Mesenchymal stem cell (in vitro differentiated cells and primary cell): ENCODE results near the gene OLA1.

ENCODE experiments used
- DNase-seq: peaks from one replicate; pipeline ENCODE4 v3.0.0-alpha.2; 2013
- H2AFZ ChIP-seq: one replicate; pipeline ENCODE4 v1.6.1; 2013; ENCODE audit warnings: low read depth, mild to moderate bottlenecking, control low read depth, inconsistent platforms, low read length, moderate library complexity
- H2AK5ac ChIP-seq: 2 replicates; pipeline ENCODE4 v1.6.1; 2013; ENCODE audit warnings: low read length, moderate library complexity, mild to moderate bottlenecking, inconsistent platforms; ENCODE audit not compliant: severe bottlenecking
- H2BK120ac ChIP-seq: one replicate; pipeline ENCODE4 v1.6.1; 2013; ENCODE audit warnings: low read depth, mild to moderate bottlenecking, inconsistent platforms, low read length, moderate library complexity
- H2BK12ac ChIP-seq, 2 experiments: one replicate each; pipeline ENCODE4 v1.6.1; 2013; ENCODE audit warnings: inconsistent platforms in 2 of 2, low read length in 2 of 2, mild to moderate bottlenecking in 2 of 2, moderate library complexity in 2 of 2, control low read depth in 1 of 2
- H2BK15ac ChIP-seq: one replicate; pipeline ENCODE4 v1.6.1; 2013; ENCODE audit warnings: mild to moderate bottlenecking, low read depth, inconsistent platforms; ENCODE audit not compliant: poor library complexity, severe bottlenecking
- H2BK5ac ChIP-seq: 2 replicates; pipeline ENCODE4 v1.6.1; 2013; ENCODE audit warnings: low read depth, mild to moderate bottlenecking, low read length, control low read depth, inconsistent platforms; ENCODE audit not compliant: poor library complexity, severe bottlenecking
- H3K14ac ChIP-seq, 2 experiments: one replicate each; pipeline ENCODE4 v1.6.1; 2013; ENCODE audit warnings: inconsistent platforms in 2 of 2, low read length in 2 of 2, control low read depth in 1 of 2, mild to moderate bottlenecking in 1 of 2, moderate library complexity in 1 of 2
- H3K18ac ChIP-seq, 2 experiments: one replicate each; pipeline ENCODE4 v1.6.1; 2013; ENCODE audit warnings: inconsistent platforms in 2 of 2, low read length in 2 of 2, control low read depth in 1 of 2, low read depth in 1 of 2, mild to moderate bottlenecking in 1 of 2
- H3K23ac ChIP-seq, 2 experiments: one replicate each; pipeline ENCODE4 v1.6.1; 2013; ENCODE audit warnings: inconsistent platforms in 2 of 2, low read length in 2 of 2, mild to moderate bottlenecking in 2 of 2, moderate library complexity in 2 of 2, control low read depth in 1 of 2
- H3K27ac ChIP-seq: 2 replicates; pipeline ENCODE4 v1.5.1; 2013; ENCODE audit warnings: mild to moderate bottlenecking, moderate library complexity, low read length, control low read depth, inconsistent platforms; ENCODE audit not compliant: poor library complexity, severe bottlenecking
- H3K27me3 ChIP-seq, 2 experiments: 2 replicates each; pipeline versions ENCODE4 v1.6.1 to v1.7.0; 2013; ENCODE audit warnings: low read length in 2 of 2, mild to moderate bottlenecking in 2 of 2, moderate library complexity in 2 of 2, control low read depth in 1 of 2, inconsistent platforms in 1 of 2; ENCODE audit not compliant: control insufficient read depth in 1 of 2, insufficient read depth in 1 of 2
- H3K36me3 ChIP-seq, 2 experiments: 2 replicates each; pipeline versions ENCODE4 v1.6.1 to v1.7.0; 2013; ENCODE audit warnings: low read length in 2 of 2, control low read depth in 1 of 2, inconsistent platforms in 1 of 2, low read depth in 1 of 2, mild to moderate bottlenecking in 1 of 2; ENCODE audit not compliant: insufficient read depth in 2 of 2, control insufficient read depth in 1 of 2
- H3K4ac ChIP-seq, 2 experiments: one replicate each; pipeline ENCODE4 v1.6.1; 2013; ENCODE audit warnings: inconsistent platforms in 2 of 2, low read length in 2 of 2, mild to moderate bottlenecking in 2 of 2, moderate library complexity in 2 of 2, control low read depth in 1 of 2, low read depth in 1 of 2
- H3K4me1 ChIP-seq: 2 replicates; pipeline ENCODE4 v1.6.1; 2013; ENCODE audit warnings: low read depth, low read length, control low read depth; ENCODE audit not compliant: control insufficient read depth, insufficient read depth
- H3K4me2 ChIP-seq: 2 replicates; pipeline ENCODE4 v1.6.1; 2013; ENCODE audit warnings: low read length, mild to moderate bottlenecking, inconsistent platforms; ENCODE audit not compliant: poor library complexity, severe bottlenecking
- H3K4me3 ChIP-seq, 2 experiments: 2 replicates each; pipeline versions ENCODE4 v1.5.1 to v1.7.0; 2013; ENCODE audit warnings: low read length in 2 of 2, mild to moderate bottlenecking in 2 of 2, control low read depth in 1 of 2, low read depth in 1 of 2; ENCODE audit not compliant: insufficient read depth in 1 of 2
- H3K79me1 ChIP-seq: replicated peaks from 2 replicates; pipeline ENCODE4 v1.6.1; 2013; ENCODE audit warnings: mild to moderate bottlenecking, control low read depth, low read length, inconsistent platforms; ENCODE audit not compliant: poor library complexity, severe bottlenecking
- H3K9ac ChIP-seq: 2 replicates; pipeline ENCODE4 v1.7.0; 2013; ENCODE audit warnings: mild to moderate bottlenecking, low read length, moderate library complexity
- H3K9me3 ChIP-seq: 2 replicates; pipeline ENCODE4 v1.7.0; 2013; ENCODE audit warnings: mild to moderate bottlenecking, low read length; ENCODE audit not compliant: control insufficient read depth
- H4K8ac ChIP-seq: one replicate; pipeline ENCODE4 v1.6.1; 2013; ENCODE audit warnings: inconsistent platforms, mild to moderate bottlenecking, low read length, moderate library complexity
- H4K91ac ChIP-seq: one replicate; pipeline ENCODE4 v1.6.1; 2013; ENCODE audit warnings: mild to moderate bottlenecking, low read length, inconsistent platforms
- WGBS: methylation state at CpG from one replicate; pipeline ENCODE4 v1.1.7; 2013; ENCODE audit warnings: mixed read lengths; 5-methylcytosine and 5-hydroxymethylcytosine counted together

Gene OLA1

GRCh38 chr2:174153757-174154680 is 94.3 kb downstream of the OLA1 start:
- 83% methylated on average over 7 of the region's 8 CpGs for WGBS
- no peaks in the 10 kb centered on the region for H3K27me3 ChIP-seq
- H3K14ac ChIP-seq, result peak overlapping the region in 1 of 2 experiments; percentile 41

GRCh38 chr2:174149530-174149929 is 98.8 kb downstream of the OLA1 start:
- H2BK12ac ChIP-seq, result no peak overlapping the region
- H3K9me3 ChIP-seq, result no peaks in the 10 kb centered on the region
- H2AFZ ChIP-seq, result no peak overlapping the region
- H2BK120ac ChIP-seq, result no peak overlapping the region
- H3K4ac ChIP-seq, result no peak overlapping the region
- H3K14ac ChIP-seq, result no peak overlapping the region
- H2AK5ac ChIP-seq, result no peak overlapping the region
- no peak overlapping the region for H3K4me2 ChIP-seq
- no peak overlapping the region for H3K4me3 ChIP-seq
- no peak for DNase-seq
- H3K18ac ChIP-seq, result no peak overlapping the region
- 100% methylated on average over 2 of the region's 2 CpGs for WGBS
- H2BK5ac ChIP-seq, result no peak overlapping the region
- H4K91ac ChIP-seq, result no peak overlapping the region
- no peak overlapping the region for H4K8ac ChIP-seq
- H3K4me1 ChIP-seq, result peaks cover 3% of the 10 kb centered on the region
- no peak overlapping the region for H3K27ac ChIP-seq
- no peaks in the 10 kb centered on the region for H3K36me3 ChIP-seq
- no peak overlapping the region for H2BK15ac ChIP-seq
- no peak overlapping the region for H3K9ac ChIP-seq
- no peaks in the 10 kb centered on the region for H3K27me3 ChIP-seq
- H3K79me1 ChIP-seq, result peaks cover 13% of the 10 kb centered on the region
- no peak overlapping the region for H3K23ac ChIP-seq

More at GRCh38 chr2:174153757-174154680, 94.3 kb downstream of the OLA1 start:
- Histone ChIP-seq H4K91ac (no peak overlapping the region), H3K18ac (no peak overlapping the region), H4K8ac (no peak overlapping the region), H3K4me2 (no peak overlapping the region), H2AK5ac (no peak overlapping the region), H3K4ac (no peak overlapping the region), H3K27ac (no peak overlapping the region), H2BK5ac (no peak overlapping the region), H3K23ac (no peak overlapping the region), H3K9ac (peak overlapping the region; percentile 38), H2AFZ (no peak overlapping the region), H3K4me1 (peaks cover 3% of the 10 kb centered on the region), H3K36me3 (no peaks in the 10 kb centered on the region), H3K79me1 (peaks cover 16% of the 10 kb centered on the region), H3K9me3 (no peaks in the 10 kb centered on the region), H2BK120ac (no peak overlapping the region), H3K4me3 (no peak overlapping the region), H2BK15ac (no peak overlapping the region), H2BK12ac (no peak overlapping the region)
- peak; percentile 81 for DNase-seq

DNA sequence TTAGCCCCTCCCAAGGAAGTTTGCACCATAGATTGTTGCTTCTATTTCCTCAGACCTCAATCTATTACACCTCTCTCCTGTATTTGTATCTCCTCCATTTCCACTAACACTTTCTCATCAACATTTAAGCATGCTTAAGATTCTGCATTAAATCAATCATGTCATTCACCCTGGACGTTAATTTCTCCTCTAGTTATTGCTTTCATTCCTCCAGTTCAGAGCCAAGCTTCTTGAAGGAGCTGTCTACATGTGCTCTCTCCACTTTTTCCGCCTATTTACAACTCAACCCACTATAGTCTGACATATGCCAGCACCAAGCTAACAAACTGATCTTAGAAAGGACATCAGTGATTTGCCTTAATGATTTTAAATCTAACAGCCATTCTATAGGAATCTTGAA is 99.5 kb downstream of the OLA1 start:
- no peak overlapping the region for H3K4ac ChIP-seq
- H4K8ac ChIP-seq, result no peak overlapping the region
- DNase-seq, result no peak
- H3K4me1 ChIP-seq, result peaks cover 1% of the 10 kb centered on the region
- peaks cover 14% of the 10 kb centered on the region for H3K79me1 ChIP-seq
- no peak overlapping the region for H3K4me3 ChIP-seq
- no peaks in the 10 kb centered on the region for H3K9me3 ChIP-seq
- H4K91ac ChIP-seq, result no peak overlapping the region
- no peak overlapping the region for H2BK120ac ChIP-seq
- H2AK5ac ChIP-seq, result no peak overlapping the region
- H3K27me3 ChIP-seq, result no peaks in the 10 kb centered on the region
- H3K4me2 ChIP-seq, result no peak overlapping the region
- H3K36me3 ChIP-seq, result no peaks in the 10 kb centered on the region
- H3K9ac ChIP-seq, result no peak overlapping the region
- H2BK5ac ChIP-seq, result no peak overlapping the region
- H2BK15ac ChIP-seq, result no peak overlapping the region
- WGBS, result 92% methylated on average over 2 of the region's 2 CpGs
- no peak overlapping the region for H2AFZ ChIP-seq
- H2BK12ac ChIP-seq, result no peak overlapping the region
- H3K23ac ChIP-seq, result no peak overlapping the region
- H3K18ac ChIP-seq, result no peak overlapping the region
- H3K27ac ChIP-seq, result no peak overlapping the region
- no peak overlapping the region for H3K14ac ChIP-seq

DNA sequence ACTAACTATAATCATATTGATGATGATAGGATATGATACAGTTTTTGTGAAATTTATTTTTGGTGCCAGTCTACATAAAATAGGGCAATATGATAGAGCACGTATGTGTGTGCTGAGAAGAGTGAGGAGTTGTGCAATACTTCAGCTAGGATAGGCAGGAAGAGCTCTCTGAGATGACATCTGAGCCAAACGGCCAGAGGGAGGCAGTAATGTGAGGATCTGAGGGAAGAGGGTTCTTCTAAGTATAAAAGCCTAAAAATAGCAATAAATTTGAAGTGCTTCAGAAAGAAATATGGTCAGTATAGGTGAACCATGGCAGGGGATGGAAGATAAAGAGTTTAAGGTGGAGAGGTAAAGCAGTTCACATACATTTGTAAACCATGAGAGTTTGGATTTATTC is 102.5 kb downstream of the OLA1 start:
- Histone ChIP-seq H3K14ac (no peak overlapping the region), H3K4me1 (no peaks in the 10 kb centered on the region), H3K18ac (no peak overlapping the region), H3K27me3 (no peaks in the 10 kb centered on the region), H2AK5ac (no peak overlapping the region), H4K91ac (no peak overlapping the region), H3K4me3 (no peak overlapping the region), H4K8ac (no peak overlapping the region), H2BK12ac (no peak overlapping the region), H2BK15ac (no peak overlapping the region), H2BK120ac (no peak overlapping the region), H3K9ac (no peak overlapping the region), H2AFZ (no peak overlapping the region), H3K9me3 (no peaks in the 10 kb centered on the region), H2BK5ac (no peak overlapping the region), H3K79me1 (peaks cover 16% of the 10 kb centered on the region), H3K4me2 (no peak overlapping the region), H3K4ac (no peak overlapping the region), H3K36me3 (no peaks in the 10 kb centered on the region), H3K23ac (no peak overlapping the region), H3K27ac (no peak overlapping the region)
- no peak for DNase-seq
- WGBS, result 53% methylated on average over 2 of the region's 2 CpGs
